ENCODE measurements around the gene CNGB1.

- TF ChIP-seq CTCF (IDR thresholded peaks at IDR 0.05; ENCODE audit: poor library complexity, severe bottlenecking) (no peak), MXI1 (conservative IDR thresholded peaks at IDR 0.05; ENCODE audit: poor library complexity, severe bottlenecking) (no peak)
These were observed 29.2 kb upstream of the CNGB1 start, which contains the start of gene ZNF319 for GRCh38 chr16:57999971-58000705.

All from neural cell (in vitro differentiated cells).